GM19463 (cell line): ENCODE data around the gene KDSR.
"Not testable (repeated sequence)": the region's sequence is repeated elsewhere in the genome, so short reads cannot be mapped to it uniquely, and the experiment has no call there.

ENCODE experiments used
- ATAC-seq: cut with Tn5 transposase; IDR thresholded peaks from one replicate; pipeline ENCODE4 v1.9.1; 2021; ENCODE audit warnings: mild to moderate bottlenecking, moderate library complexity; ENCODE audit not compliant: unreplicated experiment

Gene KDSR

GRCh38 chr18:63366213-63367052, 573 bp downstream of the KDSR start:
- ATAC-seq, result peak; percentile 25

DNA sequence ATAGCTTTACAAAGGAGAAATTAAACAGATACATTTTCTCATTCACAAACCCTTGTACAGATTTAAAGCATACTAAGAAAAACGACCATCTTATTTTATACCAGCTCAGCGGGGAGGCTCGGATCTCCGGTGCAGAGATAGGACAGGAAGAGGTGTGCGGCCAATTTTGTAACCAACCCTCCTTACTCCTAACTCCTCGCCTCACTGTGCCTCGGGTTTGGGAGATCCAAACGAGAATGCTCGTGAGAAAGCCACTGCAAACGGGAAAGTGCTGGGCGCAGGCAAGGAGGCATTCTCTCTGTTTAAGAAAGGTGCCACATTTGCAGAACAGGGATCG, 1.2 kb downstream of the KDSR start:
- ATAC-seq, result no peak

DNA sequence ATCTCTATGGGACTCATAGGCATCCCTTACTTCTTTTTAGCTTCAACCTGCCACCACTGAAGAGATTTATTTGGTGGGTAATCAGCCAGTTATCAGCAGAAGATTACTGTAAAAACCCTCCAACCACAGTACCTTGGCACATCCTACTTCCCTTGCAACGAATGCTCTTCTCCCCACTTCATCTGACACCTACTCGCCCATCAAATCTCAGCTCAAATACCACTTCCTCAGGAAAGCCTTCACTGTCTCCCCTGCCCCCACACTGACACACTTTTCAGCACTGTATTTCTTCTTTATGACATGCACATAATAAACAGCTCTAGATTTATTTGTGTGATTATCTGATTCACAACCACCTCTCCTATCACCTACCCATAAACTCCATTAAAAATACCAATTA, 3.1 kb downstream of the KDSR start:
- ATAC-seq, result no peak

DNA sequence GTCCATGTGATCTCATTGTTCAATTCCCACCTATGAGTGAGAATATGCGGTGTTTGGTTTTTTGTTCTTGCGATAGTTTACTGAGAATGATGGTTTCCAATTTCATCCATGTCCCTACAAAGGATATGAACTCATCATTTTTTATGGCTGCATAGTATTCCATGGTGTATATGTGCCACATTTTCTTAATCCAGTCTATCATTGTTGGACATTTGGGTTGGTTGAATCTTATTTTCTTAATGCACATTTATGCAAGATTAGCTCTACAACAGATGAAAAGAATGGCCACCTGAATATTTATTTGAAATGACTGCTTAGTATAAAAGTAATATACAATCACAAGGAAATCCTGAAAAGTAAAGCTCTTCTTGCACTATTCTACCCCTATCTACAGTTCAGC, 3.6 kb downstream of the KDSR start:
- ATAC-seq, result not testable (repeated sequence)

DNA sequence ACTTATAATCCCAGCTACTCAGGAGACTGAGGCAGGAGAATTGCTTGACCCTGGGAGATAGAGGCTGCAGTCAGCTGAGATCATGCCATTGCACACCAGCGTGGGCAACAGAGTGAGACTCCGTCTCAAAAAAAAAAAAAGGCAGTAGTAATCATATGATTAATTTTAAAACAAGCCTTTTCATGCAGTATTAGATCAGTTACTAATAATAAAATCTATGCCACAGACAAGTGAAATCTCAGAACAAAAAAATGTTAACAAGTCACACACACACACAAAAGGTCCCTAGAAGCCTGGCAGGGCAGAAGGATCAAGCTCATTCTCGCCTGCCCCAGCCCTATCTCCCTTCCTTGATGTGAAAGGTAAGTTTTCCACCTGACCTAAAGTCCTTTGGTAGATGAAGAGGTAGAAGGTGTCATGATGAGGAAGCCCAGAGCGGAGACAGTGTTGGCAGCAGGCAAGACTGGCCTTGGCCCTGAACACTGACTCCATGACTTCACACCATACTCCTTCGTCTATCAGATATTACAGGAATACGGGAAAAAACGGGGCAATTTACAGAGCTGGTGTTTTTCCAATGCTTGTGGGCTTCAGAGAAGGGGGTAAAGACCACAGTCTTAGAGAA, 10.6 kb downstream of the KDSR start:
- no peak for ATAC-seq

GRCh38 chr18:63350230-63350629, 16.8 kb downstream of the KDSR start:
- no peak for ATAC-seq

DNA sequence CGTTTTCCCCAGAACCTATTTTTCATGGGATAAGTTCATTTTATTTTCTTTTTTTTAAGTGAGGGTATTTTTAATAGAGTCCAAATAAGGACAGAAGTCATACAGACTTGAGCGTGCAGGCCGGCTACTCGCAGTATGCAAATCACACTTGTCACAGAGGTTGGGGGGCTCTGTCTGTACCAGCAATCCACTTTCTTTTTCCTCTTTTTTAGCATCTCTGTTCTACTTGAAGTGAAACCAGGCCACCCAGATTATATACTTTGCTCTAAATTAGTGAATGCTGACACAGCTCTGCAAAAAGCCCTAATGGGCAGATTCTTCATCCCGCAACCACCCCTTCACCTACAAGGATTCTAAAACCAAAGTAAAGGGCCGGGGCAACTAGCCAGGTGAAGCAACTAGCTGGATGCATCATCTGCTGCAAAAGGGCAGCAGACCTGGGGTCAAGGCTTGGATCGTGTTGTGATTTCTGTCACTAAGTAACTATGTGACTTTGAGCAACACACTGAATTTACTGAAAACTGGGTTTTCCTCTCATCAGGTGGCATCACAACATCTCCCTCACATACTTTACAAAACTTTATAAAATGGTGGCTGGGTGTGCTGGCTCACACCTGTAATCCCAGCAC, 18.4 kb downstream of the KDSR start:
- ATAC-seq, result peak; percentile 68

DNA sequence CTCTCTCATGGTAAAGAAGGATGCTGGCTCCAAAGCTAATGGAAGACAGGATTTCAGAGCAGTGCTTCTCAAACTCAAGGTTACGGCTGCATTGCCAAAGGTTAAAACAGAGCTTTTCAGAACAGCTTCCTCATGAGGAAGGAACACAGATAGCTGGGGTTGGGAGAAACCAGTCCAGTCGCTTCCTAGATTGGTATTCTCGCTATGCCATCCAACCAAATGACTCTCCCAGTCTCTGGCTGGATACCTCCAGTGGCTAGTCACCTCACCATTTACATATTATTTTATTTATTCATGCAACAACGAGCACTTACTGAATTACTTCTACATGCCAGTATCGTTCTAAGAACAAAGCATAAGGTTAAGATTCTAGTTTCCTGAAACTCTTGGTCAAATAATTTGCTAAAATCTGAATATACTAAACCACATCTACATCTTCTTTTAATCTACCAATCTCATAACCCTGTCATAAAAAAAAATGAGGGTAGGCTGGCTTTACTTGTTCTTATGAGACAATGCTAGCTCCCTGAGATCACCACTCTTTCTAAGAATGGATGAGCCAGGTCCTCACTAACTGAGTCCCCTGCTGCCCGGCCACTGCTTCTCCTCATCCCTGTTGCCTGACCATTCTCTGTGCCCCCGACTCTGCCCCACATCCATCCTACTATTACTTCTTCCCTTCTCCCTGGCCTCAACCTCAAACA, 20.4 kb downstream of the KDSR start:
- ATAC-seq, result no peak

- ATAC-seq, result no peak
Observed at GRCh38 chr18:63346031-63346430, 21.0 kb downstream of the KDSR start.

DNA sequence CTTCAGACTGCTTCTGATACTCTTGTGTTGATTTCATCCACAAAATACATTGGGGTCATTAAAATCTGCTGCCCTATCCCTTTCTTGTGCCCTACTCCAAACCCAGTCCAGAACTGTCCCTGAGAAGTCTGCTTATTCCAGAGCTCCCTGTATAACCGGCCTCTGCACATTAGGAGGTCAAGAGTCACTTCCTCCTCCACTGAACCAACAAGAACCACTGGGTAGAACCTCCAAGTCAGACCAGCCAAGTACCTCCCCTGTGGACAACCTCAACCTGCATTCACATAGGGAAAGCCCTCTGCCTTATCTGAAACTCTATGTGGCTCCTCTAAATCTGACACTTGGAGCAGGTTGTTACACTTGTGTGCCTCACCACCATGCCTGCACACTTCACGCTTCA, 22.1 kb downstream of the KDSR start:
- ATAC-seq, result no peak

GRCh38 chr18:63344263-63344662, 22.7 kb downstream of the KDSR start:
- no peak for ATAC-seq

- ATAC-seq, result no peak
Observed at GRCh38 chr18:63342206-63342605, 24.8 kb downstream of the KDSR start.

DNA sequence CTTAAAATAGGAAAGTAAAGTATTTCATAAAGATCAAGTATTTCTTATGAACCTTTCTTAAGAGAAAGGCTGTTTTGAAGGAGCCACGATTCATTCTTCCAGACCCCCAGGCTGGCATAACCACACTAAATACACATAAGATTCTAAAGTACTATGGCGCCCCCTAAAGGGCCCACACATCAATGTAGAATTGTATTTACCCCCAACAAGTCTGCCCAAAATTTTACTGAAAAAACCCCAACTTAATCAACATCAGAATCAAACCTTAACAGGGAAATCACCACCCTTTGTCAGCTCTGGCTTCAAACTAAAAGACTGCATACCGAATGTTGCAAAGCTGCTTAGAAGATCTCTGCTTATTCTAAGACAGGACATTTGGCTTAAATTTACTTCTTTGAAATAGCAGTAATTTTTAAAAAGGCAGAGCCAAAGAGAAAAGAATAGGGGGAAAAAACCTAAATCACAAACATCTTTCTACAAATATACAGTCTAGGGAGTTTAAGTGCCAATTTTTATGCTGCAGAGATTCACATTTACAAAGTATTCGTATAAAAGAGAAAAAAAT, 27.0 kb downstream of the KDSR start:
- no peak for ATAC-seq

DNA sequence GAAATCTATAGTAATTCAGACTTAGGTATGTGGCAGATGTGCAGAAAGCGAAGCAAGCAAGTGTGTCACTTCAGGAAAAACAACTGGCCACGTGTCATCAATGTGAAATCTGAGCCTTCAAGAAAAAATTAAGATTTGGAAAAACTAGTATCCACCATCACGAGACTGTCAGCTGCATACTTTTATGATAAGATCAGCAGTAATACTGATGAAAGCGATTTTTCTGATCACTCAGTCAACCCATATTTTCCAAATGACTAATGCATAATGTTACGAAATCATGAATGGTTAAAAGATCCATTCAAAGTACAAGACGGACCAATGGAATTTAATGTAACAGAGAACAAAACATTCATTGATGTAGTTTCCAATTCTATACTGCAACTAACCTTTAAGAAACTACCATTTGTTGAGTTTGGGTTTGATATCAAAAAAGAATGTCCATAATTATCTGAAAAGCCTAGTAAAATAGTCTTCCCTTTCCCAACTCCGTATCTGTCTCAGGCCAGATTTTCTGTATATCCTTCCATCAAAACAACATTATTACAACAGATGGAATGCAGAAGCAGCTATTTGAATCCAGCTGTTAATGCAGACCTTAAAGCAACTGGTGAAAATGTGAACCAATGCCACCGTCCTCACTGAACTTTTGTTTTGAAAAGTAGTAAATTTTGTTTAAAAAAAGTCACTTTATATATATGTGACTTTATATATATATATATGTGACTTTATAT, 30.5 kb downstream of the KDSR start:
- no peak for ATAC-seq

DNA sequence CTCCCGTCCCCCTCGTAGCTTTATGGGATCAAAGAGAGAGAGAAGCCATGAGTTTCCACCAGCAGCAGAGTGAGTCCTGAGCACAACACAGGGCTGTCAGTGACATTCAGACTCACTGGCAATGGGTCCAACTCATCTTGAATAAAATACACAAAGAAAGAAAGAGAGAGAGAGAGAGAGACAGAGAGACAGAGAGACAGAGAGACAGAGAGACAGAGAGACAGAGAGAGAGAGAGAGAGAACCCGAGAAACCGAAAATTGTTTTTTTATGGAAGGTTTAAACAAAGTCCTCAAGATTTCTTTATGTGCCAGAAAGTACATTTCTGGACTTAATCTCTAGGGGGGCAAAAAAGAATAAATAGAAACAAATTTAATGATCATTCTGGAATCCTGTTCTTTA, 35.9 kb downstream of the KDSR start:
- no peak for ATAC-seq

GRCh38 chr18:63329431-63330145, 37.4 kb downstream of the KDSR start:
- no peak for ATAC-seq

GRCh38 chr18:63326011-63326410, 41.0 kb downstream of the KDSR start:
- no peak for ATAC-seq

DNA sequence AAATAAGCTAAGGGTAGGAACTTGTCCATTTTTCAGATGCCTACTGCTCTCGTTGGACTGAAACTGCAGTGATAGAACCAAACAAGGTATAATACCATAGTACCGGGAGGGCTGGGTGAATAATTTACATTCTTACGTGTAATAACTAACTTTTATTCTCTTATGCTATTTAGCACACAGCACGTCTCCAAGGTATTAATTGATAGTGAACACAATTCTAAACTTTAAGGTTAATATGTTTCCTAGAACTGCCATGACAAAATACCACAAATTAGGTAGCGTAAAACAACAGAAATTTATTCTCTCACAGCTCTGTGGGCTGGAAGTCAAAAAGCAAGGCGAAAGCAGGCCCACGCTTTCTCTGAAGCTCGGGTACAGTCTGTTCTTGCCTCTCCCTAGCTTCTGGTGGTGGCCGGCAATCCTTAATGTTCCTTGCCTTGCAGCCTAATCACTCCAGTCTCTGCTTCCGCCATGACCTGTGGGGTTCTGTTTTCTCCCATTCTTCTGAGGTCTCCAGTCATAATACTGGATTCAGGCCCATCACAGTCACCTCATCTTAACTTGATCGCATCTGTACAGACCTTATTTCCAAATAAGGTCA, 41.8 kb downstream of the KDSR start:
- no peak for ATAC-seq

DNA sequence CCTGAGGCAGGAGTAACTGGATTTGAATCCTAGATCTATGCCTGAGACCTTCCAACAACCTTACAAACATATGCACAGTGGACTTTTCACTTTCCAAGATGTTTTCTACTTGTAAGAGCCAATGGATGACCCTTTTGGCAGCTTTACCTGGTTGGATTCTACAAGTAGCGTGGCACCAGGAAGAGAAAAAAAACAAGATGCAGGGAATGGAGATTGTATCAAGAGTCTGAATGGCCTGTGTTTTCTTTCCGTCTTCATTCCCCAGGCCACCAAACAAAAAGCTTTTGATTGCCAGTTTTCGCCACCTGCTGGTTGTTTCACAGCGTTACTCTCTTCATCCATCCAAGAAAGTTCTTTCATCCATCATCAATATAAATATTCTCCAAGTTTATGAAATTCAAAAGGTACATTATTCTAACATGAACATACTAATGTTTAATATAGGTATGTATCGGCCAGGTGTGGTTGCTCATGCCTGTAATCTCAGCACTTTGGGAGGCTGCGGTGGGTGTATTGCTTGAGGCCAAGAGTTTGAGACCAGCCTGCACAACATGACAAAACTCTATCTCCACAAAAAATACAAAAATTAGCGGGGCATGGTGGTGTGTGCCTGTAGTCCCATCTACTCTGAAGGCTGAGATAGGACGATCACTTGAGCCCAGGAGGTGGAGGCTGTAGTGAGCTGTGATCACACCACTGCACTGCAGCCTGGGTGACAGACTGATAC, 43.9 kb downstream of the KDSR start:
- no peak for ATAC-seq
